OCI-LY3 (cell line): Measurements from ENCODE around the gene SUGP2.
"Not testable (repeated sequence)": the region's sequence is repeated elsewhere in the genome, so short reads cannot be mapped to it uniquely, and the experiment has no call there.

ENCODE experiments used
- H2AFZ ChIP-seq: fragments of 200-600, 300-600 bp; shearing (Covaris generic); 2 replicates; pipeline ENCODE4 v1.6.0; 2014; ENCODE audit warnings: antibody characterized with exemption, low read depth, low read length
- H3K27ac ChIP-seq: fragments of 200-600, 300-600 bp; sonication (generic); 2 replicates; pipeline ENCODE4 v1.5.1; 2014; ENCODE audit warnings: mild to moderate bottlenecking, low read length, moderate library complexity, mixed read lengths
- H3K27me3 ChIP-seq: fragments of 200-600, 300-600 bp; sonication (generic); 2 replicates; pipeline ENCODE4 v1.6.1; 2014; ENCODE audit warnings: low read depth, low read length, mixed read lengths
- H3K36me3 ChIP-seq: fragments of 200-600, 300-600 bp; sonication (generic); replicated peaks from 2 replicates; pipeline ENCODE3; 2014; ENCODE audit warnings: low read depth, low read length, mixed read lengths
- H3K4me1 ChIP-seq: fragments of 300-600, 200-600 bp; sonication (generic); 2 replicates; pipeline ENCODE4 v1.6.1; 2014; ENCODE audit warnings: low read length, mixed read lengths
- H3K4me2 ChIP-seq: fragments of 200-600, 300-600 bp; sonication (generic); 2 replicates; pipeline ENCODE4 v1.6.1; 2014; ENCODE audit warnings: low read length, mixed read lengths
- H3K4me3 ChIP-seq: fragments of 300-600, 200-600 bp; sonication (generic); 2 replicates; pipeline ENCODE4 v1.5.1; 2014; ENCODE audit warnings: antibody characterized with exemption, mild to moderate bottlenecking, low read length, moderate library complexity
- H3K79me2 ChIP-seq: fragments of 300-600, 200-600 bp; shearing (Covaris generic); 2 replicates; pipeline ENCODE4 v1.6.1; 2014; ENCODE audit warnings: mild to moderate bottlenecking, low read length, mixed read lengths
- H3K9ac ChIP-seq: fragments of 300-600, 200-600 bp; shearing (Covaris generic); 2 replicates; pipeline ENCODE4 v1.6.0; 2014; ENCODE audit warnings: mild to moderate bottlenecking, low read length, moderate library complexity
- H3K9me3 ChIP-seq: fragments of 200-600, 300-600 bp; shearing (Covaris generic); 2 replicates; pipeline ENCODE4 v1.6.1; 2014; ENCODE audit warnings: low read length, mixed read lengths; ENCODE audit not compliant: insufficient read depth
- H4K20me1 ChIP-seq: fragments of 200-600, 300-600 bp; sonication (generic); 2 replicates; pipeline ENCODE4 v1.6.1; 2016; ENCODE audit warnings: low read length, mixed read lengths; ENCODE audit not compliant: insufficient read depth
- CTCF ChIP-seq: fragments of 200-600, 300-600 bp; sonication (generic); IDR thresholded peaks from 2 replicates; pipeline ENCODE4 v1.5.1; 2014; ENCODE audit warnings: antibody characterized with exemption, low read length, low read depth
- EZH2phosphoT487 ChIP-seq: fragments of 200-600 bp; shearing (Covaris generic); IDR thresholded peaks from 2 replicates; pipeline ENCODE4 v1.6.1; 2018; ENCODE audit warnings: antibody characterized with exemption, mixed run types, low read depth

The SUGP2 gene

GRCh38 chr19:18955042-18955441 lies 78.3 kb downstream of the SUGP2 start:
- H3K9ac ChIP-seq = no peak overlapping the region
- H3K9me3 ChIP-seq = no peaks in the 10 kb centered on the region
- no peaks in the 10 kb centered on the region for H4K20me1 ChIP-seq
- no peak overlapping the region for H2AFZ ChIP-seq
- no peak overlapping the region for H3K27ac ChIP-seq
- no peaks in the 10 kb centered on the region for H3K79me2 ChIP-seq
- H3K27me3 ChIP-seq = no peaks in the 10 kb centered on the region
- no peaks in the 10 kb centered on the region for H3K36me3 ChIP-seq
- TF ChIP-seq EZH2phosphoT487 = no peak
- TF ChIP-seq CTCF = no peak
- no peak overlapping the region for H3K4me3 ChIP-seq
- no peak overlapping the region for H3K4me2 ChIP-seq
- H3K4me1 ChIP-seq = no peaks in the 10 kb centered on the region

GRCh38 chr19:18954094-18954493 lies 79.2 kb downstream of the SUGP2 start:
- Histone ChIP-seq H4K20me1 (no peaks in the 10 kb centered on the region), H3K4me1 (no peaks in the 10 kb centered on the region), H3K79me2 (no peaks in the 10 kb centered on the region), H2AFZ (no peak overlapping the region), H3K27ac (no peak overlapping the region), H3K4me2 (no peak overlapping the region), H3K9ac (no peak overlapping the region), H3K4me3 (no peak overlapping the region), H3K36me3 (no peaks in the 10 kb centered on the region), H3K9me3 (no peaks in the 10 kb centered on the region), H3K27me3 (no peaks in the 10 kb centered on the region)
- no peak for TF ChIP-seq EZH2phosphoT487
- TF ChIP-seq CTCF = no peak

- H3K4me2 ChIP-seq, H3K36me3 ChIP-seq, H3K79me2 ChIP-seq, H3K9me3 ChIP-seq, H3K27me3 ChIP-seq, H3K4me1 ChIP-seq, H2AFZ ChIP-seq, H3K4me3 ChIP-seq, H3K27ac ChIP-seq, H3K9ac ChIP-seq, H4K20me1 ChIP-seq: not testable (repeated sequence)
Measured at GRCh38 chr19:18952364-18953003, 80.8 kb downstream of the SUGP2 start.

- H3K4me2 ChIP-seq = no peak overlapping the region
- no peak overlapping the region for H3K4me3 ChIP-seq
- no peaks in the 10 kb centered on the region for H3K79me2 ChIP-seq
- H3K9me3 ChIP-seq = no peaks in the 10 kb centered on the region
- no peaks in the 10 kb centered on the region for H3K4me1 ChIP-seq
- no peak overlapping the region for H3K9ac ChIP-seq
- H4K20me1 ChIP-seq = no peaks in the 10 kb centered on the region
- H3K27me3 ChIP-seq = no peaks in the 10 kb centered on the region
- H3K36me3 ChIP-seq = no peaks in the 10 kb centered on the region
- TF ChIP-seq EZH2phosphoT487 = no peak
- TF ChIP-seq CTCF = no peak
- no peak overlapping the region for H2AFZ ChIP-seq
- no peak overlapping the region for H3K27ac ChIP-seq
Measured at GRCh38 chr19:18951721-18952281, 81.5 kb downstream of the SUGP2 start.
